NCI-H2029 treated with DMSO at 0.1 percent for 48 hours (cell line): ENCODE results near the gene LYSET.
A peak's percentile ranks its signal among the peaks of the same experiment; 100 is the strongest.
"Not testable (repeated sequence)": the region's sequence is repeated elsewhere in the genome, so short reads cannot be mapped to it uniquely, and the experiment has no call there.

Experiments
- DNase-seq: peaks from one replicate; lab custom pipeline; 2025; lab: John Stamatoyannopoulos, UW

The LYSET gene

GRCh38 chr14:93184391-93185348, at the start of gene LYSET, which contains the start of gene MOAP1:
Gene LYSET, plus strand, starts transcription at chr14:93185317. Its CDS starts 89 bp downstream, at chr14:93185406.
Gene MOAP1, minus strand, starts transcription at chr14:93184897. Its CDS starts 655 bp downstream, at chr14:93184242.
- no peak for DNase-seq

- DNase-seq = peak; percentile 24
These were observed 49.7 kb upstream of the LYSET start for GRCh38 chr14:93135399-93135798.

GRCh38 chr14:93136009-93136408, 49.1 kb upstream of the LYSET start:
- DNase-seq = no peak

- DNase-seq = not testable (repeated sequence)
These were observed 48.6 kb upstream of the LYSET start for GRCh38 chr14:93136508-93136907.

- DNase-seq = peak; percentile 21
These were observed 47.3 kb upstream of the LYSET start for GRCh38 chr14:93137864-93138263.

- DNase-seq = no peak
These were observed 42.1 kb upstream of the LYSET start for GRCh38 chr14:93142854-93143652.

- no peak for DNase-seq
These were observed 39.0 kb upstream of the LYSET start for GRCh38 chr14:93146119-93146518.

- no peak for DNase-seq
These were observed 36.1 kb upstream of the LYSET start for GRCh38 chr14:93148979-93149378.

- DNase-seq = no peak
These were observed 34.6 kb upstream of the LYSET start for GRCh38 chr14:93150227-93151208.

GRCh38 chr14:93153121-93153520, 32.0 kb upstream of the LYSET start:
- DNase-seq = no peak

GRCh38 chr14:93155667-93156066, 29.4 kb upstream of the LYSET start:
- DNase-seq = no peak

GRCh38 chr14:93156693-93157369, 28.3 kb upstream of the LYSET start:
- no peak for DNase-seq

GRCh38 chr14:93158349-93158748, 26.8 kb upstream of the LYSET start:
- not testable (repeated sequence) for DNase-seq

- DNase-seq = not testable (repeated sequence)
These were observed 25.3 kb upstream of the LYSET start for GRCh38 chr14:93159625-93160352.

- DNase-seq = no peak
These were observed 24.7 kb upstream of the LYSET start for GRCh38 chr14:93160353-93160801.

- no peak for DNase-seq
These were observed 23.6 kb upstream of the LYSET start for GRCh38 chr14:93161411-93161940.

GRCh38 chr14:93163564-93163963, 21.6 kb upstream of the LYSET start:
- DNase-seq = no peak

GRCh38 chr14:93165271-93166265, 19.5 kb upstream of the LYSET start:
- DNase-seq = not testable (repeated sequence)
